Mucosa of descending colon (tissue), 3 donors: ENCODE results near the gene STMN1. TPM values are rescaled to one million over a fixed set of nuclear protein-coding genes. Genes with fewer than 3 reads are reported as not detected.

Experiments
- ATAC-seq: fragments of 200-7000 bp; cut with Tn5 transposase; one replicate; pipeline ENCODE4 v1.9.1; 2020; ENCODE audit warnings: mild to moderate bottlenecking, moderate library complexity
- DNase-seq, 3 donors: peaks; one replicate each; pipeline ENCODE4 v3.0.0-alpha.2; 2020
- H3K36me3 ChIP-seq: fragments of 200-600 bp; one replicate; pipeline ENCODE4 v1.8.0; 2021; ENCODE audit warnings: low read depth, mild to moderate bottlenecking
- H3K4me1 ChIP-seq: fragments of 200-600 bp; one replicate; pipeline ENCODE4 v1.8.0; 2021; ENCODE audit warnings: low read depth, mild to moderate bottlenecking
- H3K4me3 ChIP-seq: fragments of 200-600 bp; one replicate; pipeline ENCODE4 v1.8.0; 2021; ENCODE audit warnings: mild to moderate bottlenecking
- H3K9me3 ChIP-seq: fragments of 200-600 bp; one replicate; pipeline ENCODE4 v1.8.0; 2021; ENCODE audit warnings: mild to moderate bottlenecking
- CTCF ChIP-seq: fragments of 200-600 bp; IDR thresholded peaks from one replicate; pipeline ENCODE4 v1.8.0; 2022; ENCODE audit warnings: antibody characterized with exemption, mild to moderate bottlenecking
- intact Hi-C, 2 donors: fragments of 100-400 bp; cut with DNase I in 1 of 2; cut with micrococcal nuclease in 1 of 2; formaldehyde crosslinking; loops; one replicate each; pipeline versions ENCODE4 v1.11.0 to v1.11.1; 2022; cut with DNase I, micrococcal nuclease
- total RNA-seq, 3 donors: library from RNA; stranded (reverse); fragmentation: NEBNext Ultra II Directional in 2 of 3; extraction: Animal tissue kit (Norgen Biotek cat#: 25700) in 2 of 3; gene quantifications; one replicate each; pipeline versions ENCODE4 v1.2.1 to v1.2.4, GENCODE V29; 2021 to 2023
- donor health status: DM: no; HTN: no; CAD: no; lungs with moderate emphysema.
- donor health status: DM: no; HTN: no; CAD: no.
- donor health status: DM: no; HTN: yes; CAD: no.

STMN1 gene
- total RNA-seq, 3 donors from 2014 or later = 32.6 to 103 (median 52.6) TPM

- intact Hi-C loops = no loop called here
- DNase-seq (no peak), ATAC-seq (no peak)
- TF ChIP-seq CTCF = no peak
- Histone ChIP-seq H3K4me1 (peaks cover 16% of the 10 kb centered on the region), H3K4me3 (no peak overlapping the region), H3K36me3 (no peaks in the 10 kb centered on the region), H3K9me3 (no peaks in the 10 kb centered on the region)
These were observed 27.5 kb downstream of the STMN1 start for GRCh38 chr1:25878690-25879089.

GRCh38 chr1:25877155-25877554 lies 29.1 kb downstream of the STMN1 start:
- intact Hi-C loops = no loop called here
- Histone ChIP-seq H3K4me1 (peaks cover 20% of the 10 kb centered on the region), H3K36me3 (no peaks in the 10 kb centered on the region), H3K4me3 (no peak overlapping the region), H3K9me3 (no peaks in the 10 kb centered on the region)
- ATAC-seq (no peak), DNase-seq (no peak)
- TF ChIP-seq CTCF = no peak

- intact Hi-C loops = no loop called here
- ATAC-seq (no peak), DNase-seq (no peak)
- Histone ChIP-seq H3K9me3 (no peaks in the 10 kb centered on the region), H3K36me3 (no peaks in the 10 kb centered on the region), H3K4me1 (peaks cover 22% of the 10 kb centered on the region), H3K4me3 (no peak overlapping the region)
- TF ChIP-seq CTCF = no peak
These were observed 29.5 kb downstream of the STMN1 start for GRCh38 chr1:25876693-25877077.

GRCh38 chr1:25875856-25876692 lies 30.1 kb downstream of the STMN1 start:
- DNase-seq (no peak), ATAC-seq (peak; percentile 46)
- Histone ChIP-seq H3K9me3 (no peaks in the 10 kb centered on the region), H3K4me3 (peak overlapping the region; percentile 23), H3K4me1 (peaks cover 28% of the 10 kb centered on the region), H3K36me3 (no peaks in the 10 kb centered on the region)
- no peak for TF ChIP-seq CTCF
- intact Hi-C loops = no loop called here

GRCh38 chr1:25875154-25875855 lies 30.9 kb downstream of the STMN1 start, which contains the start of gene PAQR7:
PAQR7 (minus strand) TSS chr1:25875708; CDS start chr1:25863839, 11,869 bp downstream.
- Histone ChIP-seq H3K9me3 (no peaks in the 10 kb centered on the region), H3K4me1 (peaks cover 35% of the 10 kb centered on the region), H3K4me3 (peak within 1 kb of the TSS; percentile 23), H3K36me3 (no peaks in the 10 kb centered on the region)
- intact Hi-C loops = no loop called here
- peak; percentile 87 for ATAC-seq
- no peak for TF ChIP-seq CTCF
- peak; percentile 76 to 84 (median 83) for DNase-seq
